ENCODE measurements around the gene NTN4. TPM values are rescaled to one million over a fixed set of nuclear protein-coding genes. Genes with fewer than 3 reads are reported as not detected.
"Not testable (repeated sequence)": the region's sequence is repeated elsewhere in the genome, so short reads cannot be mapped to it uniquely, and the experiment has no call there.

NTN4 gene
- total and polyA plus RNA-seq, 7 experiments from 2014 or later: 0.08 to 0.86 TPM; not detected in 5

- ATAC-seq: no peak
- no peaks in the 10 kb centered on the region for H3K27me3 ChIP-seq (ENCODE audit: control insufficient read depth in 2 of 2, insufficient read depth in 2 of 2, low read length in 2 of 2)
- H3K4me3 ChIP-seq (ENCODE audit: low read length): no peak overlapping the region
- no peaks in the 10 kb centered on the region for H3K36me3 Mint-ChIP-seq
- H3K27ac ChIP-seq (ENCODE audit: low read depth, low read length): no peak overlapping the region
- intact Hi-C loops (cut with micrococcal nuclease): no loop called here
- no peaks in the 10 kb centered on the region for H3K36me3 ChIP-seq (ENCODE audit: control insufficient read depth in 2 of 3, insufficient read depth in 3 of 3, low read length in 3 of 3)
- H3K9me3 ChIP-seq (ENCODE audit: control insufficient read depth in 2 of 3, low read length in 3 of 3): no peaks in the 10 kb centered on the region
- H3K27ac Mint-ChIP-seq: no peak overlapping the region
- no peaks in the 10 kb centered on the region for H3K4me1 ChIP-seq (ENCODE audit: control insufficient read depth in 2 of 2, insufficient read depth in 2 of 2, low read length in 2 of 2)
- DNase-seq: no peak
- POLR2A ChIA-PET: no interaction called here
- CTCF ChIA-PET: no interaction called here
- peaks cover 0 to 15% (median 0%) of the 10 kb centered on the region in 5 donors for H3K27me3 Mint-ChIP-seq
- no peaks in the 10 kb centered on the region for H3K4me1 Mint-ChIP-seq
- H3K9me3 Mint-ChIP-seq: peaks cover 0 to 6% (median 0%) of the 10 kb centered on the region in 11 donors
- no peak overlapping the region for H3K4me3 Mint-ChIP-seq
Measured at GRCh38 chr12:95683418-95683817, 107.1 kb downstream of the NTN4 start.

GRCh38 chr12:95681210-95681765 lies 109.3 kb downstream of the NTN4 start:
- intact Hi-C loops (cut with micrococcal nuclease): no loop called here
- no peak overlapping the region for H3K4me3 ChIP-seq (ENCODE audit: low read length)
- no peak for DNase-seq

GRCh38 chr12:95678684-95679083 lies 111.9 kb downstream of the NTN4 start:
- ChIA-PET POLR2A (no interaction called here), CTCF (no interaction called here)
- DNase-seq: no peak
- H3K27ac Mint-ChIP-seq: no peak overlapping the region
- no peak overlapping the region for H3K27ac ChIP-seq (ENCODE audit: low read depth, low read length)
- H3K4me3 ChIP-seq (ENCODE audit: low read length): no peak overlapping the region
- no peaks in the 10 kb centered on the region for H3K36me3 Mint-ChIP-seq
- H3K4me1 ChIP-seq (ENCODE audit: control insufficient read depth in 2 of 2, insufficient read depth in 2 of 2, low read length in 2 of 2): no peaks in the 10 kb centered on the region
- peaks cover 0 to 7% (median 3%) of the 10 kb centered on the region in 5 donors for H3K27me3 Mint-ChIP-seq
- no peak overlapping the region for H3K4me3 Mint-ChIP-seq
- no peaks in the 10 kb centered on the region for H3K27me3 ChIP-seq (ENCODE audit: control insufficient read depth in 2 of 2, insufficient read depth in 2 of 2, low read length in 2 of 2)
- ATAC-seq: no peak
- H3K4me1 Mint-ChIP-seq: no peaks in the 10 kb centered on the region
- intact Hi-C loops (cut with micrococcal nuclease): no loop called here
- H3K36me3 ChIP-seq (ENCODE audit: control insufficient read depth in 2 of 3, insufficient read depth in 3 of 3, low read length in 3 of 3): no peaks in the 10 kb centered on the region
- no peaks in the 10 kb centered on the region for H3K9me3 ChIP-seq (ENCODE audit: control insufficient read depth in 2 of 3, low read length in 3 of 3)
- H3K9me3 Mint-ChIP-seq: peaks cover 0 to 11% (median under 1%) of the 10 kb centered on the region in 11 donors

More at GRCh38 chr12:95681210-95681765, 109.3 kb downstream of the NTN4 start:
- POLR2A ChIA-PET: no interaction called here
- no peak for ATAC-seq
- no peaks in the 10 kb centered on the region for H3K9me3 ChIP-seq (ENCODE audit: control insufficient read depth in 2 of 3, low read length in 3 of 3)
- Mint-ChIP-seq H3K27me3 (peaks cover 0 to 14% (median 3%) of the 10 kb centered on the region in 5 donors), H3K9me3 (peaks cover 0 to 10% (median 0%) of the 10 kb centered on the region in 11 donors), H3K36me3 (no peaks in the 10 kb centered on the region), H3K4me1 (no peaks in the 10 kb centered on the region), H3K4me3 (no peak overlapping the region), H3K27ac (no peak overlapping the region)
- no peaks in the 10 kb centered on the region for H3K4me1 ChIP-seq (ENCODE audit: control insufficient read depth in 2 of 2, insufficient read depth in 2 of 2, low read length in 2 of 2)
- no peaks in the 10 kb centered on the region for H3K27me3 ChIP-seq (ENCODE audit: control insufficient read depth in 2 of 2, insufficient read depth in 2 of 2, low read length in 2 of 2)
- no peaks in the 10 kb centered on the region for H3K36me3 ChIP-seq (ENCODE audit: control insufficient read depth in 2 of 3, insufficient read depth in 3 of 3, low read length in 3 of 3)
- CTCF ChIA-PET: no interaction called here
- H3K27ac ChIP-seq (ENCODE audit: low read depth, low read length): no peak overlapping the region

GRCh38 chr12:95677782-95678181 lies 112.8 kb downstream of the NTN4 start:
- H3K4me3 Mint-ChIP-seq; H3K4me1 Mint-ChIP-seq; H3K36me3 ChIP-seq (ENCODE audit: control insufficient read depth in 2 of 3, insufficient read depth in 3 of 3, low read length in 3 of 3); POLR2A ChIA-PET; H3K36me3 Mint-ChIP-seq; H3K27ac Mint-ChIP-seq; intact Hi-C loops (cut with micrococcal nuclease); CTCF ChIA-PET; H3K27me3 ChIP-seq (ENCODE audit: control insufficient read depth in 2 of 2, insufficient read depth in 2 of 2, low read length in 2 of 2); H3K9me3 ChIP-seq (ENCODE audit: control insufficient read depth in 2 of 3, low read length in 3 of 3); ATAC-seq; H3K27ac ChIP-seq (ENCODE audit: low read depth, low read length); H3K4me1 ChIP-seq (ENCODE audit: control insufficient read depth in 2 of 2, insufficient read depth in 2 of 2, low read length in 2 of 2); H3K4me3 ChIP-seq (ENCODE audit: low read length); H3K27me3 Mint-ChIP-seq; DNase-seq: not testable (repeated sequence)
- peaks cover 0 to 11% (median 0%) of the 10 kb centered on the region in 11 donors for H3K9me3 Mint-ChIP-seq

- Mint-ChIP-seq H3K4me1 (no peaks in the 10 kb centered on the region), H3K4me3 (no peak overlapping the region), H3K27ac (no peak overlapping the region), H3K27me3 (peaks cover 0 to 8% (median under 1%) of the 10 kb centered on the region in 5 donors), H3K9me3 (peaks cover 0 to 6% (median 0%) of the 10 kb centered on the region in 11 donors), H3K36me3 (no peaks in the 10 kb centered on the region)
- intact Hi-C loops (cut with micrococcal nuclease): no loop called here
- Histone ChIP-seq H3K27ac (ENCODE audit: low read depth, low read length) (no peak overlapping the region), H3K36me3 (ENCODE audit: control insufficient read depth in 2 of 3, insufficient read depth in 3 of 3, low read length in 3 of 3) (no peaks in the 10 kb centered on the region), H3K27me3 (ENCODE audit: control insufficient read depth in 2 of 2, insufficient read depth in 2 of 2, low read length in 2 of 2) (no peaks in the 10 kb centered on the region), H3K4me1 (ENCODE audit: control insufficient read depth in 2 of 2, insufficient read depth in 2 of 2, low read length in 2 of 2) (no peaks in the 10 kb centered on the region), H3K9me3 (ENCODE audit: control insufficient read depth in 2 of 3, low read length in 3 of 3) (no peaks in the 10 kb centered on the region), H3K4me3 (ENCODE audit: low read length) (no peak overlapping the region)
- DNase-seq: no peak
- CTCF ChIA-PET: no interaction called here
- POLR2A ChIA-PET: no interaction called here
- no peak for ATAC-seq
Measured at GRCh38 chr12:95674631-95675030, 115.9 kb downstream of the NTN4 start.

- no peaks in the 10 kb centered on the region for H3K27me3 ChIP-seq (ENCODE audit: control insufficient read depth in 2 of 2, insufficient read depth in 2 of 2, low read length in 2 of 2)
- no peak for ATAC-seq
- Mint-ChIP-seq H3K4me3 (no peak overlapping the region), H3K27me3 (peaks cover 0 to 8% (median 0%) of the 10 kb centered on the region in 5 donors), H3K4me1 (no peaks in the 10 kb centered on the region), H3K27ac (no peak overlapping the region), H3K36me3 (no peaks in the 10 kb centered on the region), H3K9me3 (peaks cover 0 to 5% (median 0%) of the 10 kb centered on the region in 11 donors)
- H3K4me1 ChIP-seq (ENCODE audit: control insufficient read depth in 2 of 2, insufficient read depth in 2 of 2, low read length in 2 of 2): no peaks in the 10 kb centered on the region
- H3K9me3 ChIP-seq (ENCODE audit: control insufficient read depth in 2 of 3, low read length in 3 of 3): no peaks in the 10 kb centered on the region
- H3K27ac ChIP-seq (ENCODE audit: low read depth, low read length): no peak overlapping the region
- no peaks in the 10 kb centered on the region for H3K36me3 ChIP-seq (ENCODE audit: control insufficient read depth in 2 of 3, insufficient read depth in 3 of 3, low read length in 3 of 3)
- ChIA-PET POLR2A (no interaction called here), CTCF (no interaction called here)
- no peak for DNase-seq
- intact Hi-C loops (cut with micrococcal nuclease): no loop called here
- no peak overlapping the region for H3K4me3 ChIP-seq (ENCODE audit: low read length)
Measured at GRCh38 chr12:95674163-95674562, 116.4 kb downstream of the NTN4 start.

- Histone ChIP-seq H3K9me3 (ENCODE audit: control insufficient read depth in 2 of 3, low read length in 3 of 3) (no peaks in the 10 kb centered on the region), H3K4me3 (ENCODE audit: low read length) (no peak overlapping the region), H3K27ac (ENCODE audit: low read depth, low read length) (no peak overlapping the region), H3K27me3 (ENCODE audit: control insufficient read depth in 2 of 2, insufficient read depth in 2 of 2, low read length in 2 of 2) (no peaks in the 10 kb centered on the region), H3K4me1 (ENCODE audit: control insufficient read depth in 2 of 2, insufficient read depth in 2 of 2, low read length in 2 of 2) (no peaks in the 10 kb centered on the region), H3K36me3 (ENCODE audit: control insufficient read depth in 2 of 3, insufficient read depth in 3 of 3, low read length in 3 of 3) (no peaks in the 10 kb centered on the region)
- H3K36me3 Mint-ChIP-seq: no peaks in the 10 kb centered on the region
- no peak for ATAC-seq
- CTCF ChIA-PET: no interaction called here
- H3K4me3 Mint-ChIP-seq: no peak overlapping the region
- peaks cover 0 to 5% (median 0%) of the 10 kb centered on the region in 11 donors for H3K9me3 Mint-ChIP-seq
- POLR2A ChIA-PET: no interaction called here
- H3K27ac Mint-ChIP-seq: no peak overlapping the region
- intact Hi-C loops (cut with micrococcal nuclease): no loop called here
- no peaks in the 10 kb centered on the region for H3K4me1 Mint-ChIP-seq
- peaks cover 0 to 8% (median 0%) of the 10 kb centered on the region in 5 donors for H3K27me3 Mint-ChIP-seq
- DNase-seq: no peak
Measured at GRCh38 chr12:95673576-95673975, 117.0 kb downstream of the NTN4 start.
